A549 treated with Hydrocortisone at 1 μM for 4 hours (cell line): ENCODE data around the gene INTS13. TPM values are rescaled to one million over a fixed set of nuclear protein-coding genes. Genes with fewer than 3 reads are reported as not detected.

ENCODE experiments used
- total RNA-seq: library from RNA; stranded (reverse); fragments of 200-300 nt; extraction: Qiagen RNA extraction; gene quantifications from 5 replicates; pipeline ENCODE4 v1.2.3, GENCODE V29; 2022

Gene INTS13, protein sequence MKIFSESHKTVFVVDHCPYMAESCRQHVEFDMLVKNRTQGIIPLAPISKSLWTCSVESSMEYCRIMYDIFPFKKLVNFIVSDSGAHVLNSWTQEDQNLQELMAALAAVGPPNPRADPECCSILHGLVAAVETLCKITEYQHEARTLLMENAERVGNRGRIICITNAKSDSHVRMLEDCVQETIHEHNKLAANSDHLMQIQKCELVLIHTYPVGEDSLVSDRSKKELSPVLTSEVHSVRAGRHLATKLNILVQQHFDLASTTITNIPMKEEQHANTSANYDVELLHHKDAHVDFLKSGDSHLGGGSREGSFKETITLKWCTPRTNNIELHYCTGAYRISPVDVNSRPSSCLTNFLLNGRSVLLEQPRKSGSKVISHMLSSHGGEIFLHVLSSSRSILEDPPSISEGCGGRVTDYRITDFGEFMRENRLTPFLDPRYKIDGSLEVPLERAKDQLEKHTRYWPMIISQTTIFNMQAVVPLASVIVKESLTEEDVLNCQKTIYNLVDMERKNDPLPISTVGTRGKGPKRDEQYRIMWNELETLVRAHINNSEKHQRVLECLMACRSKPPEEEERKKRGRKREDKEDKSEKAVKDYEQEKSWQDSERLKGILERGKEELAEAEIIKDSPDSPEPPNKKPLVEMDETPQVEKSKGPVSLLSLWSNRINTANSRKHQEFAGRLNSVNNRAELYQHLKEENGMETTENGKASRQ
- total RNA-seq, result 19.5 to 34.7 TPM (median 21.9 TPM) in 5 replicates

GRCh38 chr12:26937863-26938700 lies at the start of gene INTS13, which contains the start of gene FGFR1OP2:
INTS13 (minus strand) TSS chr12:26937981; CDS start chr12:26936803, 1,178 bp downstream.
FGFR1OP2 (plus strand) TSS chr12:26938470; CDS start chr12:26954159, 15,689 bp downstream.

Other genes starting within 250 kb of the INTS13 start
- gene ITPR2, start 104.8 kb downstream of the INTS13 start, total RNA-seq, result 1.6 to 3.3 TPM (median 2.8 TPM) in 5 replicates
- gene FGFR1OP2, start 489 bp upstream of the INTS13 start, total RNA-seq, result 24.9 to 34.0 TPM (median 26.0 TPM) in 5 replicates
- 75.3 to 82.3 TPM (median 77.0 TPM) in 5 replicates for gene TM7SF3, start 76.4 kb upstream of the INTS13 start, total RNA-seq
- 20.9 to 30.9 TPM (median 28.6 TPM) in 5 replicates for gene MED21, start 84.6 kb upstream of the INTS13 start, total RNA-seq
- gene C12orf71, start 144.6 kb upstream of the INTS13 start, total RNA-seq, result not detected in 5 replicates